NT2/D1 (cell line): ENCODE measurements around the gene VRK3.

Source experiments
- YY1 ChIP-seq: IDR thresholded peaks from 2 replicates; pipeline ENCODE4 v1.6.1; 2011; ENCODE audit not compliant: insufficient read length, insufficient read depth
- ZNF274 ChIP-seq: IDR thresholded peaks from 2 replicates; pipeline ENCODE4 v1.6.1; 2011; ENCODE audit warnings: mild to moderate bottlenecking, low read depth, low read length

DNA sequence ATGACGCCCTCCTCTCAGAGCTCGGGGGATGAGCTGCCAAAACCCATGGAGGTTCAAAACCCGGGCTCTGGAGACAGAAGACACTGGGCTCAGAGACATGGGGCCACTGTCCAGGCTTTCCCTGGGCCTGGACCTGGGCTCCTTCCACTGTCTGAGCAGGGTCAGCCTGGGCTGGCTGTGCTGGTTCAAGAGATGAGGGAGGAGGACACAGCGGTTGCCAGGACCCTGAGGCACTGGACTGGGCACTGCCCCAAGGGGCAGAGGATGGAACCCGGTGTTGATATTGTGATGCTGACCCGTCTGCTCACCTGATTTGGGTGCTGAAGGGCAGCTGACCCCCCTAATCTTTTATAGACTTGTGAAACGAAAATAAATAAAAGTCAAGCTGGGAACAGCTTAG, 50.1 kb downstream of the VRK3 start:
- TF ChIP-seq ZNF274, result no peak
- no peak for TF ChIP-seq YY1
